ENCODE results near the gene NUDCD3. TPM values are rescaled to one million over a fixed set of nuclear protein-coding genes. Genes with fewer than 3 reads are reported as not detected.

NUDCD3 gene
- total RNA-seq, 1 experiment from 2014 or later = 94.6 TPM

DNA sequence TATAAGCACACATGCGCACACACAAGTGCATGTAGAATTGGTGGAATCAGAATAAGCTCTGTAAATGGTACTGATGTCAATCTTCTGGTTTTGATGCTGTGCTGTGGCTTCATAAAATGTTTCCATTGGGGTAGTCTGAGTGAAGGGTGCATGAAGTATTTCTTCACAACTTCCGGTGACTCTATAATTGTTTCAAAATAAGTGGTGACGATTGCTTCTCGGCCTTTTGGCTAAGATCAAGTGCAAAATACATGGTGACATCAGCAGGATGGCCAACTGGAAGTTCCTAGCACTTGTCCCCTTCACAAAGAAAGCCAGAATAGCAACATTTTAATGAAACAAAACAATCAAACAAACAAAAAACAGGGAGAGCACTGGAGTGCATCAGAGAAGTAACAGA is 123.5 kb downstream of the NUDCD3 start:
- DNase-seq (ENCODE audit: low read depth, low spot score) (no peak), ATAC-seq (no peak)
- Histone ChIP-seq H3K79me2 (ENCODE audit: insufficient read depth, low read length) (no peaks in the 10 kb centered on the region), H3K27ac (ENCODE audit: low read depth, low read length) (no peak overlapping the region), H3K4me2 (ENCODE audit: low read length) (no peak overlapping the region), H3K9me2 (ENCODE audit: insufficient read depth) (no peaks in the 10 kb centered on the region), H3K4me1 (ENCODE audit: control insufficient read depth in 1 of 2, insufficient read depth in 2 of 2, low read length in 2 of 2) (no peaks in the 10 kb centered on the region), H4K20me1 (ENCODE audit: insufficient read depth) (no peaks in the 10 kb centered on the region), H3K36me3 (ENCODE audit: control insufficient read depth in 1 of 2, insufficient read depth in 2 of 2, low read length in 2 of 2) (no peaks in the 10 kb centered on the region), H3K9ac (ENCODE audit: low read length) (no peak overlapping the region), H2AFZ (ENCODE audit: low read depth, low read length, poor library complexity, severe bottlenecking) (no peak overlapping the region), H3K9me3 (ENCODE audit: control insufficient read depth in 1 of 2, insufficient read depth in 1 of 2, low read depth in 1 of 2, low read length in 2 of 2) (no peaks in the 10 kb centered on the region), H3K27me3 (ENCODE audit: insufficient read depth, low read length) (peaks cover 7% of the 10 kb centered on the region; the same call in 1 of the 2 replicates), H3K4me3 (replicated peaks in 1 of 2; ENCODE audit: low read depth in 1 of 2, low read length in 2 of 2) (no peak overlapping the region)
- TF ChIP-seq CEBPB (IDR thresholded peaks at IDR 0.05; ENCODE audit: low read depth) = no peak
- TF ChIP-seq, protein P1, sequence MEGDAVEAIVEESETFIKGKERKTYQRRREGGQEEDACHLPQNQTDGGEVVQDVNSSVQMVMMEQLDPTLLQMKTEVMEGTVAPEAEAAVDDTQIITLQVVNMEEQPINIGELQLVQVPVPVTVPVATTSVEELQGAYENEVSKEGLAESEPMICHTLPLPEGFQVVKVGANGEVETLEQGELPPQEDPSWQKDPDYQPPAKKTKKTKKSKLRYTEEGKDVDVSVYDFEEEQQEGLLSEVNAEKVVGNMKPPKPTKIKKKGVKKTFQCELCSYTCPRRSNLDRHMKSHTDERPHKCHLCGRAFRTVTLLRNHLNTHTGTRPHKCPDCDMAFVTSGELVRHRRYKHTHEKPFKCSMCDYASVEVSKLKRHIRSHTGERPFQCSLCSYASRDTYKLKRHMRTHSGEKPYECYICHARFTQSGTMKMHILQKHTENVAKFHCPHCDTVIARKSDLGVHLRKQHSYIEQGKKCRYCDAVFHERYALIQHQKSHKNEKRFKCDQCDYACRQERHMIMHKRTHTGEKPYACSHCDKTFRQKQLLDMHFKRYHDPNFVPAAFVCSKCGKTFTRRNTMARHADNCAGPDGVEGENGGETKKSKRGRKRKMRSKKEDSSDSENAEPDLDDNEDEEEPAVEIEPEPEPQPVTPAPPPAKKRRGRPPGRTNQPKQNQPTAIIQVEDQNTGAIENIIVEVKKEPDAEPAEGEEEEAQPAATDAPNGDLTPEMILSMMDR (IDR thresholded peaks at IDR 0.05 in 2 of 3, conservative IDR thresholded peaks at IDR 0.05 in 1 of 3; ENCODE audit: borderline replicate concordance in 1 of 3, insufficient read depth in 1 of 3, low read depth in 2 of 3, low read length in 2 of 3) = no peak
- no peak for TF ChIP-seq ZFX (IDR thresholded peaks at IDR 0.05)
- TF ChIP-seq YY1 (IDR thresholded peaks at IDR 0.05; ENCODE audit: extremely low read depth, insufficient replicate concordance, low read depth, low read length) = no peak
- no peak for TF ChIP-seq FOSL1 (IDR thresholded peaks at IDR 0.05; ENCODE audit: low read depth)
- no peak for TF ChIP-seq SRF (IDR thresholded peaks at IDR 0.05; ENCODE audit: low read depth)
- no peak for TF ChIP-seq SIN3A (IDR thresholded peaks at IDR 0.05; ENCODE audit: low read depth)
- TF ChIP-seq RAD21 (IDR thresholded peaks at IDR 0.05; ENCODE audit: low read depth) = no peak
- no peak for TF ChIP-seq EGR1 (IDR thresholded peaks at IDR 0.05; ENCODE audit: low read depth)
- TF ChIP-seq, protein P2, sequence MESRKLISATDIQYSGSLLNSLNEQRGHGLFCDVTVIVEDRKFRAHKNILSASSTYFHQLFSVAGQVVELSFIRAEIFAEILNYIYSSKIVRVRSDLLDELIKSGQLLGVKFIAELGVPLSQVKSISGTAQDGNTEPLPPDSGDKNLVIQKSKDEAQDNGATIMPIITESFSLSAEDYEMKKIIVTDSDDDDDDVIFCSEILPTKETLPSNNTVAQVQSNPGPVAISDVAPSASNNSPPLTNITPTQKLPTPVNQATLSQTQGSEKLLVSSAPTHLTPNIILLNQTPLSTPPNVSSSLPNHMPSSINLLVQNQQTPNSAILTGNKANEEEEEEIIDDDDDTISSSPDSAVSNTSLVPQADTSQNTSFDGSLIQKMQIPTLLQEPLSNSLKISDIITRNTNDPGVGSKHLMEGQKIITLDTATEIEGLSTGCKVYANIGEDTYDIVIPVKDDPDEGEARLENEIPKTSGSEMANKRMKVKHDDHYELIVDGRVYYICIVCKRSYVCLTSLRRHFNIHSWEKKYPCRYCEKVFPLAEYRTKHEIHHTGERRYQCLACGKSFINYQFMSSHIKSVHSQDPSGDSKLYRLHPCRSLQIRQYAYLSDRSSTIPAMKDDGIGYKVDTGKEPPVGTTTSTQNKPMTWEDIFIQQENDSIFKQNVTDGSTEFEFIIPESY (IDR thresholded peaks at IDR 0.05; ENCODE audit: extremely low read depth, insufficient replicate concordance, low read length) = no peak
- TF ChIP-seq, protein P3, sequence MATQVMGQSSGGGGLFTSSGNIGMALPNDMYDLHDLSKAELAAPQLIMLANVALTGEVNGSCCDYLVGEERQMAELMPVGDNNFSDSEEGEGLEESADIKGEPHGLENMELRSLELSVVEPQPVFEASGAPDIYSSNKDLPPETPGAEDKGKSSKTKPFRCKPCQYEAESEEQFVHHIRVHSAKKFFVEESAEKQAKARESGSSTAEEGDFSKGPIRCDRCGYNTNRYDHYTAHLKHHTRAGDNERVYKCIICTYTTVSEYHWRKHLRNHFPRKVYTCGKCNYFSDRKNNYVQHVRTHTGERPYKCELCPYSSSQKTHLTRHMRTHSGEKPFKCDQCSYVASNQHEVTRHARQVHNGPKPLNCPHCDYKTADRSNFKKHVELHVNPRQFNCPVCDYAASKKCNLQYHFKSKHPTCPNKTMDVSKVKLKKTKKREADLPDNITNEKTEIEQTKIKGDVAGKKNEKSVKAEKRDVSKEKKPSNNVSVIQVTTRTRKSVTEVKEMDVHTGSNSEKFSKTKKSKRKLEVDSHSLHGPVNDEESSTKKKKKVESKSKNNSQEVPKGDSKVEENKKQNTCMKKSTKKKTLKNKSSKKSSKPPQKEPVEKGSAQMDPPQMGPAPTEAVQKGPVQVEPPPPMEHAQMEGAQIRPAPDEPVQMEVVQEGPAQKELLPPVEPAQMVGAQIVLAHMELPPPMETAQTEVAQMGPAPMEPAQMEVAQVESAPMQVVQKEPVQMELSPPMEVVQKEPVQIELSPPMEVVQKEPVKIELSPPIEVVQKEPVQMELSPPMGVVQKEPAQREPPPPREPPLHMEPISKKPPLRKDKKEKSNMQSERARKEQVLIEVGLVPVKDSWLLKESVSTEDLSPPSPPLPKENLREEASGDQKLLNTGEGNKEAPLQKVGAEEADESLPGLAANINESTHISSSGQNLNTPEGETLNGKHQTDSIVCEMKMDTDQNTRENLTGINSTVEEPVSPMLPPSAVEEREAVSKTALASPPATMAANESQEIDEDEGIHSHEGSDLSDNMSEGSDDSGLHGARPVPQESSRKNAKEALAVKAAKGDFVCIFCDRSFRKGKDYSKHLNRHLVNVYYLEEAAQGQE (IDR thresholded peaks at IDR 0.05; ENCODE audit: low read depth) = no peak
- no peak for TF ChIP-seq ELF1 (IDR thresholded peaks at IDR 0.05; ENCODE audit: borderline replicate concordance, low read depth)
- no peak for TF ChIP-seq EZH2 (IDR thresholded peaks at IDR 0.05)
- TF ChIP-seq, protein P4, sequence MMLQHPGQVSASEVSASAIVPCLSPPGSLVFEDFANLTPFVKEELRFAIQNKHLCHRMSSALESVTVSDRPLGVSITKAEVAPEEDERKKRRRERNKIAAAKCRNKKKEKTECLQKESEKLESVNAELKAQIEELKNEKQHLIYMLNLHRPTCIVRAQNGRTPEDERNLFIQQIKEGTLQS (IDR thresholded peaks at IDR 0.05) = no peak
- no peak for TF ChIP-seq JUND (IDR thresholded peaks at IDR 0.05)
- no peak for TF ChIP-seq ZNF274 (IDR thresholded peaks at IDR 0.05; ENCODE audit: low read depth, low read length)
- ChIA-PET CTCF (interaction anchor here (0.9 kb wide), 1 partner anchor 127 kb away, joined by 3 read pairs; no protein-coding TSS in a partner anchor), RAD21 (ENCODE audit: low non-redundant PET in 1 of 2, low total read pairs in 2 of 2, uncharacterized antibody in 2 of 2, unreplicated experiment in 2 of 2) (no interaction called here), POLR2A (no interaction called here)
- intact Hi-C loops (cut with micrococcal nuclease) = no loop called here
- no TSS peak for BruUV-seq (replicated peaks)
